Loucy (cell line): ENCODE data around the gene GNAI3.

ENCODE experiments used
- EZH2phosphoT487 ChIP-seq: fragments of 200-600 bp; IDR thresholded peaks from 2 replicates; pipeline ENCODE4 v1.6.1; 2018; ENCODE audit warnings: antibody characterized with exemption, mild to moderate bottlenecking, moderate library complexity, borderline replicate concordance
- TF ChIP-seq, protein P1 (sequence below): fragments of 200-600 bp; sonication (generic); conservative IDR thresholded peaks from 2 replicates; pipeline ENCODE4 v1.5.1; 2014; ENCODE audit warnings: mild to moderate bottlenecking, antibody characterized with exemption, low read length

- TF ChIP-seq, protein P1, sequence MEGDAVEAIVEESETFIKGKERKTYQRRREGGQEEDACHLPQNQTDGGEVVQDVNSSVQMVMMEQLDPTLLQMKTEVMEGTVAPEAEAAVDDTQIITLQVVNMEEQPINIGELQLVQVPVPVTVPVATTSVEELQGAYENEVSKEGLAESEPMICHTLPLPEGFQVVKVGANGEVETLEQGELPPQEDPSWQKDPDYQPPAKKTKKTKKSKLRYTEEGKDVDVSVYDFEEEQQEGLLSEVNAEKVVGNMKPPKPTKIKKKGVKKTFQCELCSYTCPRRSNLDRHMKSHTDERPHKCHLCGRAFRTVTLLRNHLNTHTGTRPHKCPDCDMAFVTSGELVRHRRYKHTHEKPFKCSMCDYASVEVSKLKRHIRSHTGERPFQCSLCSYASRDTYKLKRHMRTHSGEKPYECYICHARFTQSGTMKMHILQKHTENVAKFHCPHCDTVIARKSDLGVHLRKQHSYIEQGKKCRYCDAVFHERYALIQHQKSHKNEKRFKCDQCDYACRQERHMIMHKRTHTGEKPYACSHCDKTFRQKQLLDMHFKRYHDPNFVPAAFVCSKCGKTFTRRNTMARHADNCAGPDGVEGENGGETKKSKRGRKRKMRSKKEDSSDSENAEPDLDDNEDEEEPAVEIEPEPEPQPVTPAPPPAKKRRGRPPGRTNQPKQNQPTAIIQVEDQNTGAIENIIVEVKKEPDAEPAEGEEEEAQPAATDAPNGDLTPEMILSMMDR: no peak
- no peak for TF ChIP-seq EZH2phosphoT487
Measured at GRCh38 chr1:109521002-109521951, 27.1 kb upstream of the GNAI3 start.
